Trophoblast cell (in vitro differentiated cells and primary cell): ENCODE measurements around the gene STARD7.
"Not testable (repeated sequence)": the region's sequence is repeated elsewhere in the genome, so short reads cannot be mapped to it uniquely, and the experiment has no call there.

Experiments
- DNase-seq, 2 donors: peaks; one replicate each; pipeline ENCODE4 v3.0.0-alpha.2; 2016
- H2AFZ ChIP-seq: 2 replicates; pipeline ENCODE4 v1.6.1; 2013; ENCODE audit warnings: low read length, moderate library complexity, mild to moderate bottlenecking; ENCODE audit not compliant: insufficient read depth, poor library complexity
- H2AK5ac ChIP-seq: 2 replicates; pipeline ENCODE4 v1.6.1; 2013; ENCODE audit warnings: mild to moderate bottlenecking, low read length
- H2BK120ac ChIP-seq: 2 replicates; pipeline ENCODE4 v1.6.1; 2013; ENCODE audit warnings: low read length, mild to moderate bottlenecking, moderate library complexity; ENCODE audit not compliant: insufficient read depth, poor library complexity
- H2BK12ac ChIP-seq: 2 replicates; pipeline ENCODE4 v1.6.1; 2013; ENCODE audit warnings: mild to moderate bottlenecking, low read length, moderate library complexity
- H2BK5ac ChIP-seq: 2 replicates; pipeline ENCODE4 v1.6.1; 2013; ENCODE audit warnings: low read length, low read depth, moderate library complexity, mild to moderate bottlenecking; ENCODE audit not compliant: poor library complexity
- H3K14ac ChIP-seq: 2 replicates; pipeline ENCODE4 v1.6.1; 2013; ENCODE audit warnings: mild to moderate bottlenecking, low read length
- H3K18ac ChIP-seq: 2 replicates; pipeline ENCODE4 v1.6.1; 2013; ENCODE audit warnings: mild to moderate bottlenecking, low read length
- H3K23ac ChIP-seq: 2 replicates; pipeline ENCODE4 v1.6.1; 2013; ENCODE audit warnings: low read length
- H3K27ac ChIP-seq: 2 replicates; pipeline ENCODE4 v1.5.1; 2013; ENCODE audit warnings: low read depth, mild to moderate bottlenecking, inconsistent platforms, low read length, moderate library complexity
- H3K27me3 ChIP-seq: 2 replicates; pipeline ENCODE4 v1.6.1; 2013; ENCODE audit warnings: inconsistent platforms, mild to moderate bottlenecking, low read length, moderate library complexity; ENCODE audit not compliant: insufficient read depth
- H3K36me3 ChIP-seq, 2 experiments: 1 replicate in 1 of 2; 2 replicates in 1 of 2; pipeline ENCODE4 v1.6.1; 2013; ENCODE audit warnings: low read length in 2 of 2, mild to moderate bottlenecking in 2 of 2, moderate library complexity in 1 of 2; ENCODE audit not compliant: insufficient read depth in 2 of 2, control insufficient read depth in 1 of 2
- H3K4ac ChIP-seq: 2 replicates; pipeline ENCODE4 v1.6.1; 2013; ENCODE audit warnings: low read depth, mild to moderate bottlenecking, low read length, moderate library complexity
- H3K4me1 ChIP-seq, 2 experiments: 1 replicate in 1 of 2; 2 replicates in 1 of 2; pipeline ENCODE4 v1.6.1; 2013; ENCODE audit warnings: low read length in 2 of 2, mild to moderate bottlenecking in 2 of 2, moderate library complexity in 1 of 2; ENCODE audit not compliant: insufficient read depth in 2 of 2, control insufficient read depth in 1 of 2
- H3K4me2 ChIP-seq: 2 replicates; pipeline ENCODE4 v1.6.1; 2013; ENCODE audit warnings: inconsistent platforms, mild to moderate bottlenecking, low read length, moderate library complexity
- H3K4me3 ChIP-seq: 2 replicates; pipeline ENCODE4 v1.5.1; 2013; ENCODE audit warnings: mild to moderate bottlenecking, low read depth, low read length, inconsistent platforms
- H3K79me1 ChIP-seq: one replicate; pipeline ENCODE4 v1.6.1; 2013; ENCODE audit warnings: low read length
- H3K79me2 ChIP-seq: 2 replicates; pipeline ENCODE4 v1.6.1; 2013; ENCODE audit warnings: low read length, mild to moderate bottlenecking; ENCODE audit not compliant: control insufficient read depth, insufficient read depth, poor library complexity
- H3K9ac ChIP-seq: 2 replicates; pipeline ENCODE4 v1.6.1; 2013; ENCODE audit warnings: mild to moderate bottlenecking, low read length
- H3K9me3 ChIP-seq: 2 replicates; pipeline ENCODE4 v1.6.1; 2013; ENCODE audit warnings: low read depth, mild to moderate bottlenecking, control low read depth, inconsistent platforms, low read length; ENCODE audit not compliant: insufficient read depth
- H4K12ac ChIP-seq: 2 replicates; pipeline ENCODE4 v1.6.1; 2013; ENCODE audit warnings: low read depth, mild to moderate bottlenecking, low read length, moderate library complexity
- H4K8ac ChIP-seq: 2 replicates; pipeline ENCODE4 v1.6.1; 2013; ENCODE audit warnings: low read depth, mild to moderate bottlenecking, low read length, moderate library complexity
- H4K91ac ChIP-seq: one replicate; pipeline ENCODE4 v1.6.1; 2013; ENCODE audit warnings: low read depth, mild to moderate bottlenecking, low read length, moderate library complexity
- WGBS: extraction: QIAGEN DNeasy Blood & Tissue Kit; methylation state at CpG from one replicate; pipeline ENCODE4 v1.1.7; 2013; ENCODE audit warnings: missing lambda C conversion rate; ENCODE audit not compliant: insufficient read length, insufficient coverage; ENCODE audit errors: extremely low coverage; 5-methylcytosine and 5-hydroxymethylcytosine counted together

STARD7 gene

GRCh38 chr2:96163768-96164429 is 44.7 kb downstream of the STARD7 start:
- H2BK12ac ChIP-seq, result no peak overlapping the region
- no peak overlapping the region for H2BK120ac ChIP-seq
- no peak overlapping the region for H4K91ac ChIP-seq
- H3K9me3 ChIP-seq, result no peaks in the 10 kb centered on the region
- H3K79me2 ChIP-seq, result no peaks in the 10 kb centered on the region
- no peak overlapping the region for H3K23ac ChIP-seq
- H2AK5ac ChIP-seq, result no peak overlapping the region
- H3K18ac ChIP-seq, result no peak overlapping the region
- H4K8ac ChIP-seq, result no peak overlapping the region
- H3K36me3 ChIP-seq, result no peaks in the 10 kb centered on the region
- H3K14ac ChIP-seq, result peak overlapping the region; percentile 26
- no peak overlapping the region for H3K4me2 ChIP-seq
- no peaks in the 10 kb centered on the region for H3K4me1 ChIP-seq
- no peaks in the 10 kb centered on the region for H3K79me1 ChIP-seq
- H3K4me3 ChIP-seq, result no peak overlapping the region
- no peak overlapping the region for H3K27ac ChIP-seq
- WGBS, result no CpG with 5 or more reads among the region's 13 CpGs
- no peaks in the 10 kb centered on the region for H3K27me3 ChIP-seq
- H2BK5ac ChIP-seq, result no peak overlapping the region
- DNase-seq, result no peak
- H2AFZ ChIP-seq, result no peak overlapping the region
- H3K4ac ChIP-seq, result no peak overlapping the region
- no peak overlapping the region for H3K9ac ChIP-seq
- H4K12ac ChIP-seq, result no peak overlapping the region

GRCh38 chr2:96163415-96163767 is 45.2 kb downstream of the STARD7 start:
- DNase-seq, result no peak
- Histone ChIP-seq H3K79me2 (no peaks in the 10 kb centered on the region), H3K27ac (no peak overlapping the region), H3K23ac (no peak overlapping the region), H3K4me1 (no peaks in the 10 kb centered on the region), H3K9me3 (no peaks in the 10 kb centered on the region), H4K12ac (no peak overlapping the region), H4K8ac (no peak overlapping the region), H4K91ac (no peak overlapping the region), H3K79me1 (no peaks in the 10 kb centered on the region), H3K4ac (no peak overlapping the region), H3K9ac (no peak overlapping the region), H2BK12ac (no peak overlapping the region), H3K36me3 (no peaks in the 10 kb centered on the region), H3K18ac (no peak overlapping the region), H2BK5ac (no peak overlapping the region), H3K4me3 (no peak overlapping the region), H2AFZ (no peak overlapping the region), H2BK120ac (no peak overlapping the region), H3K27me3 (no peaks in the 10 kb centered on the region), H3K14ac (no peak overlapping the region), H2AK5ac (no peak overlapping the region), H3K4me2 (no peak overlapping the region)
- WGBS, result no CpG with 5 or more reads among the region's 5 CpGs

GRCh38 chr2:96161898-96162297 is 46.7 kb downstream of the STARD7 start:
- H3K18ac ChIP-seq, result no peak overlapping the region
- H3K36me3 ChIP-seq, result no peaks in the 10 kb centered on the region
- no peaks in the 10 kb centered on the region for H3K79me2 ChIP-seq
- H3K4me2 ChIP-seq, result no peak overlapping the region
- no peaks in the 10 kb centered on the region for H3K4me1 ChIP-seq
- no peak overlapping the region for H3K27ac ChIP-seq
- no peak overlapping the region for H2AFZ ChIP-seq
- DNase-seq, result no peak
- no peak overlapping the region for H2AK5ac ChIP-seq
- H3K79me1 ChIP-seq, result no peaks in the 10 kb centered on the region
- no peak overlapping the region for H2BK5ac ChIP-seq
- no peak overlapping the region for H4K91ac ChIP-seq
- H3K27me3 ChIP-seq, result no peaks in the 10 kb centered on the region
- no peak overlapping the region for H4K12ac ChIP-seq
- H3K14ac ChIP-seq, result no peak overlapping the region
- H2BK12ac ChIP-seq, result no peak overlapping the region
- no peaks in the 10 kb centered on the region for H3K9me3 ChIP-seq
- H3K4ac ChIP-seq, result no peak overlapping the region
- no peak overlapping the region for H3K23ac ChIP-seq
- no CpG with 5 or more reads among the region's 5 CpGs for WGBS
- H3K4me3 ChIP-seq, result no peak overlapping the region
- no peak overlapping the region for H3K9ac ChIP-seq
- no peak overlapping the region for H4K8ac ChIP-seq
- no peak overlapping the region for H2BK120ac ChIP-seq

- H3K4ac ChIP-seq, H3K14ac ChIP-seq, H3K4me2 ChIP-seq, H3K79me2 ChIP-seq, H3K9ac ChIP-seq, H3K36me3 ChIP-seq, H4K8ac ChIP-seq, DNase-seq, H3K9me3 ChIP-seq, H3K23ac ChIP-seq, H3K27me3 ChIP-seq, H3K18ac ChIP-seq, H3K27ac ChIP-seq, H4K91ac ChIP-seq, H4K12ac ChIP-seq, H3K4me1 ChIP-seq, H2AK5ac ChIP-seq, H2BK120ac ChIP-seq, H2BK12ac ChIP-seq, H3K4me3 ChIP-seq, H3K79me1 ChIP-seq, H2BK5ac ChIP-seq, H2AFZ ChIP-seq: not testable (repeated sequence)
- no CpG with 5 or more reads among the region's 5 CpGs for WGBS
Observed at GRCh38 chr2:96160366-96160765, 48.3 kb downstream of the STARD7 start.
